HG03520 (cell line): ENCODE measurements around the gene CSH2.
"Not testable (repeated sequence)": the region's sequence is repeated elsewhere in the genome, so short reads cannot be mapped to it uniquely, and the experiment has no call there.

ENCODE experiments used
- ATAC-seq: cut with Tn5 transposase; IDR thresholded peaks from one replicate; pipeline ENCODE4 v1.9.1; 2021; ENCODE audit warnings: mild to moderate bottlenecking, moderate library complexity; ENCODE audit not compliant: unreplicated experiment

CSH2 gene

GRCh38 chr17:63856425-63856824, 17.1 kb downstream of the CSH2 start:
- ATAC-seq: not testable (repeated sequence)

- ATAC-seq: no peak
Observed at GRCh38 chr17:63855185-63855584, 18.3 kb downstream of the CSH2 start.

GRCh38 chr17:63854709-63855108, 18.8 kb downstream of the CSH2 start:
- no peak for ATAC-seq

DNA sequence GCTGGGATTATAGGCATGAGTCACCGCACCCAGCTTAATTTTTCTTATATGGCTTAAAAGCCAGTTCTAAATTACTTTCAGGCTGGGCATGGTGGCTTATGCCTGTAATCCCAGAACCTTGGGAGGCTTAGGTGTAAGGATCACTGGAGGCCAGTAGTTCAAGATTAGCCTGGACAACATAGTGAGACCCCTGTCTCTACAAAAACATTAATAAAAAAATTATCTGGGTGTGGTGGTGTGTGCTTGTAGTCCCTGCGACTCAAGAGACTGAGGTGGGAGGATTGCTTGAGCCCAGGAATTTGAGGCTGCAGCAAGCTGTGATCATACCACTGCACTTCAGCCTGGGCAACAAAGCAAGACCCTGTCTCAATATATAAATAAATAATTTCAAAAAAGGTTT, 20.2 kb downstream of the CSH2 start:
- no peak for ATAC-seq

GRCh38 chr17:63850401-63850800, 23.1 kb downstream of the CSH2 start:
- no peak for ATAC-seq

DNA sequence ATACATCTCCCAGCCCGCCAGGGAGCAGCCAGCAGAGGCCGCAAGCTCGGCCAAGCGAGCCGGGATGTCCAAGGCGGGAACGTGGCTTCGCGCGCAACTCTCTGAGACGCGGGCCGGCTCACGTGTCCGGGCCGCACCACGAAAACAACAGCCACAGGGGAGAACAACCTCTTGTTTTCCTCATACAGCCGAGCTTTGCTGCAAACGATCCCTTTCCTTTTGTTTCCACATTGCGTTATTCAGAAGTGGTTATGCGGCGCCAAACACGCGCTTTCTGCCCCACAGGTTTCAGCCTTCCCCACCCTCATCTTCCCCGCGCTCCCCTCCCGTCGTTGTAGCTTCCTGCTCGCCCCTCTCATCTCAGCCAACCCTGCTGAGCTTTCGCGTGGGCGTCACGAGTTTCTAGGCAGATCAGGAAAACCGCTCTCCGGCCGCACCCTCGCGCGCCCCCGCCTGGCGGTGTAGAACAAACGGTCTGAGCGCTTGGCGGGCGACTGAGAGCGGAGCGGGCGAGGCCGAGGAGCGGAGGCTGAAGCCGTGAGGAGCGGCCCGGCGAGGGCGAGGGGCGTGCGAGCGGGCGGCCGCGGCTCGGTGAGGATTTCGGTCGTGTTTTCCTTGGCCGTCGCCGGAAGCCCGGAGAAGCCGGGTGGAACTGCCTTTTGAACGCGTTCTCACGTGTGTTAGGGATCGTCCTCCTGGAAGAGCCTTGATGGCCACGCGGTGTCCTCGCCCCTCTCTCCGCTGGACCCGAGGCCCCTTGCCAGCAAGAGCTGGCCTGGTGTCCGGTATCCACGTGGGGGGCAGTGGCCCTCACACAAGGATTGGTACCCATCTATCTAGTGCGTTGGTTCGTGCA, 24.4 kb downstream of the CSH2 start:
- peak; percentile 82 for ATAC-seq

DNA sequence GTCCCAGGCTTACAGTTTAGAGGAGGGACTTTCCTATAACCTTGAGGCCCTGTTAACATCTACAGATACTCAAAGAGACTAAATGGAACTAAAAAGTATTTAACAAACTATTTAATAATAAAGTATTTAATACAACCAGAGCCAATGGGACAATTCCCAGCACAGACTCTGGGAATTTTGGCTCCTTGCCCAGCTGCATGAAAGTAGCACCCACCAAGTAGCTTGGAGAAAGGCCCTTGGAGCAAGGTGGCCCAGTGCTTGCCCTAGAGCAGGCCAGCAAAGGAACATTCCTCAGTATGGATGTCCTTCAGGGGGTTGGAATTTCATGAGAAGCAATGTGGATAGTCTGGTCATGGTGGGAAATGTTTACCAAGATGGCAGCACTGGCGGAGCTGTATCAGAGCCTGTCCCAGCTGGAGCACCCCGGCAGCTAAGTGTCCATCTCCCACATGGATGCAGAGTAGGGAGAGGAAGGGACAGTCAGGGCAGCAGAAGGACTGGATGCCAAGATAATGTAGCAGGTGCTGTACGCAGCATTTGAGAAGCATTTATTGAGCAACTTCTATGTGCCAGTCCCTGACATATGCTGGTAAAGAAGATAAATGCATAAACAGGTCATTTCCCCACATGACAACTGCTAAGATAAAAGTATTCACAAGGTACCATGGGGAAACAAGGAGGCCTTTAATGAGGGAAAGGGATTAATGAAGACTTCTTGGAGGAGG, 25.8 kb downstream of the CSH2 start:
- ATAC-seq: no peak

- no peak for ATAC-seq
Observed at GRCh38 chr17:63845509-63845908, 28.0 kb downstream of the CSH2 start.

DNA sequence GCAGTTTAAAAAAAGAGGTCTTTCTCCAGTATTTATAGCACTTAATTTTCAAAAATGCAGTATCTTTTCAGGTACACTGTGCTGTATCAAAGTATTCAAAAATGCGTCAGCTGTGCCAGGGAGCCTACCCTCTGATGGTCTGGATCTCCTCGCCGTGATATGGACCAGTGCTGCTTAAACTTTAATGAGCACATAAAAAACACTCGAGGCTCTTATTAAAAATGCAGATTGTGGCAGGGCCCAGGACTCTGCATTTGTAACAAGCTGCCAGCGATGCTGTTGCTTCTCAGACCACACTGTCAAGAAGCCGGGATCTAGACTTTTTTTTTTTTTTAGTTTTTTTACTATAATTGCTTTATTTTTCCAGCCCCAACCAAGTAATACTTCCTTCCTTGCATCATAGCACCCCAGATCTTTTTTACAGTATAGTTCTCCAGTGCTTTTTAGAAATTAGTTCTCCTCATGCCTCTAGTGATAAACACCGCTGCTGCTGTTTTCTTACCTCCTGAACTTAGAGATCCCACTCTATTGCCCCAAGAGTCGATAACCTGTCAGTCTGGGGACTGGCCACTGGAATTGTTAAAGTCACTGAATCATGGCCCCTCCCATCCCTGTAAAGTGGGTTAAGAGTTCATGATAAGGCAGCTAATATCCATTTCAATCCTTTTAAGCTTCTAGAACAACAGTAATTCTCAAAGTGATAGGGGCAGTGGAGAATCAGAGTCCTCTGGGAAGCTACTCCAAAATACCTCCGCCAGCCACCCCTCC, 29.4 kb downstream of the CSH2 start:
- ATAC-seq: no peak

GRCh38 chr17:63843387-63843888, 30.0 kb downstream of the CSH2 start:
- ATAC-seq: not testable (repeated sequence)

GRCh38 chr17:63842540-63843386, 30.7 kb downstream of the CSH2 start, which contains the start of gene SMARCD2:
Gene SMARCD2, minus strand, starts transcription at chr17:63842685. Its CDS starts 11 bp downstream, at chr17:63842674.
- ATAC-seq: peak; percentile 65

- no peak for ATAC-seq
Observed at GRCh38 chr17:63842173-63842539, 31.3 kb downstream of the CSH2 start.

DNA sequence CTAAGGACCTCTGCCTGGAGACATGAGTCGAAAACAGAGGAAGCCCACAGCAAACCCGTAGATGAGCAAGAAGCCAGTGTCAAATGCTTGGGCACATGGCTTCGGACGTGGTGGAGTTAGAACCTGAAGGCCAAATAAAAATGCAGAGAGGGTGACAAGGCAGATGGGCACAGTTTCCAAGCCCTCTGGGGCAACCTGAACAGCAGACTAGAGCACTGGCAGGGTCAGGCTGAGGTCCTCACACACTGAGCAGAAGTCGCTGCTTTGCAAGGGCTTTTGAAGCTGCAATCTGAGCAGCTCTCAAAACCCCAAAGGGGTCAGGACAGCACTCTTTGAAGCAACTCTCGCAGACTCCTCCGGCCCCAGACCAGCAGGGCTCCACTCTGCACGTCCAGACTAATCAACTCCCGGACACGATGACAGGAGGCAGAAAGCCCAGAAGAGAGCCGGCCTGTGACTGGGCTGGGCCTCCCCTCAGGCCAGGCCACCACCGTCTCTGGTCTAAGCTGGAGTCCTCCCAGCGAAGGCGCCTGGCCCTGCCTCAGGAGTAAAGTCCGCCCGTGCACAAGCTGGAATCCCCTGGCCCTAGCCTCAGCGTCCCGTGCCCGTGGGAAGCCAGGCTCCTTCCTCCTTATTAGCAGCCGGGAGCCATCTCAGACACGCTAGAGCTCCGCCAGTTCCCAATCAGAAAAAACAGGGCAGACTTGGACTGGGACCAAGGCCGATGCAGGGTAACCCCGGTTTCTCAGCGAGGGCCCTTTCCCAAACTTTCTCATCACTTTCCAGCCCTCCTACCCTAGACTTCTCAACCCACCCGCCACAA, 31.9 kb downstream of the CSH2 start:
- no peak for ATAC-seq

DNA sequence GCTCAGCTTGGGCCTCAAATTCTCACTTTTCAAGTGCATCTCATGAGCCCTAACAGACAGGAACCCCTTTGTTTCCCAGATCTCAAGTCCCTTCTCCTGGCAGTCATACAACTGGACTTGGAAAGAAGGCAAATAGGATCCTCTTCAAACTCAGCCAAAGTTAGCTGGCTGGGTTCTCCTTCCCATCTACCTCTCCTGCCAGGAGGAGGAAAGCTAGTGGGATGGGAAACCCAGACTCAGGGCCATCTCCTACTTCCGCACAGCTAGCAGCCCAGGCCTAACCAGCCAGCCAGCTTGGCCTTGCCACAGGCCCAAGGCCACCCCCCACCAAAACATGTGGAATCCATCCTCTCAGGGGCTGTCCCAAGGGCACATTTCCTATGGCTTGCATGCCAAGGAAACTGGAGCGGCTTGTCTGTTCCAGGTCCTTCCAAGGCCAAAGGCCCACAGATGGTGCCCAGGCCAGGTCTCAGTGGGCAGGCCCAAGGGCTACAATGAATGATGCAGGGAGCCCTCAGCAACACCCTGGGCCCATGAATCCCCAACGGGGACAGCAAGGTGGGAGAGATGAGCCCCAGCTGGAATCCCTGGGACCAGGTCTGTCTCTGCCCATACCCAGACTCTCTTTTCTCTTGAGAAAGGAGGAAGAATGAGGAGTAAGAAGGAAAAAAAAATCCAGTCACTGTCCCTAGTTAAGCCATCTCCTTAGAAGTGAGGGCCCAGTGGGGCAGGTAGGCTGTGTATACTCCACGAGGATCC, 32.7 kb downstream of the CSH2 start:
- ATAC-seq: no peak

- ATAC-seq: no peak
Observed at GRCh38 chr17:63838631-63839171, 34.8 kb downstream of the CSH2 start.

- ATAC-seq: no peak
Observed at GRCh38 chr17:63837962-63838600, 35.4 kb downstream of the CSH2 start.

GRCh38 chr17:63837480-63837879, 36.0 kb downstream of the CSH2 start:
- no peak for ATAC-seq

GRCh38 chr17:63836811-63837210, 36.7 kb downstream of the CSH2 start:
- no peak for ATAC-seq
